ENCODE measurements around the gene TDRD9.

- peak; percentile 100 for TF ChIP-seq CTCF (IDR thresholded peaks at IDR 0.05)
- TF ChIP-seq ZFX (IDR thresholded peaks at IDR 0.05; ENCODE audit: borderline replicate concordance): no peak
Observed at GRCh38 chr14:104078031-104078455, 149.8 kb downstream of the TDRD9 start.
